ENCODE results near the gene PVALEF. TPM values are rescaled to one million over a fixed set of nuclear protein-coding genes. Genes with fewer than 3 reads are reported as not detected.

PVALEF gene
- total RNA-seq, 1 experiment from 2014 or later: not detected

GRCh38 chr17:81132197-81132540 is 33.1 kb upstream of the PVALEF start:
- Histone ChIP-seq H4K91ac (ENCODE audit: insufficient read length, low read depth, low read length) (no peak overlapping the region), H3K4me2 (ENCODE audit: insufficient read depth, insufficient read length, low read length) (no peak overlapping the region), H3K23ac (ENCODE audit: insufficient read length, low read depth, low read length) (no peak overlapping the region), H3K27ac (ENCODE audit: insufficient read length, low read depth, low read length) (no peak overlapping the region), H4K5ac (ENCODE audit: insufficient read length, low read depth, low read length) (no peak overlapping the region), H3K9ac (ENCODE audit: extremely low read depth, insufficient read length, low read length) (no peak overlapping the region), H3K14ac (ENCODE audit: insufficient read depth, low read length) (no peak overlapping the region), H3K27me3 (ENCODE audit: insufficient read depth, low read length) (no peaks in the 10 kb centered on the region), H4K20me1 (ENCODE audit: control insufficient read depth, insufficient read depth, insufficient read length) (no peaks in the 10 kb centered on the region), H2BK20ac (ENCODE audit: low read depth, low read length, poor library complexity, severe bottlenecking) (no peak overlapping the region), H3K56ac (ENCODE audit: insufficient read length, low read depth, low read length) (no peak overlapping the region), H4K8ac (replicated peaks; ENCODE audit: insufficient read length, low read depth, low read length) (no peak overlapping the region), H2BK12ac (ENCODE audit: insufficient read length, low read depth, low read length) (no peak overlapping the region), H3K4ac (ENCODE audit: low read depth, low read length) (no peak overlapping the region), H3K18ac (ENCODE audit: insufficient read length, low read depth, low read length) (no peak overlapping the region), H2BK15ac (ENCODE audit: low read depth, low read length) (no peak overlapping the region), H3K4me1 (ENCODE audit: insufficient read depth, low read length) (no peaks in the 10 kb centered on the region), H3K23me2 (ENCODE audit: insufficient read length, low read depth, low read length, poor library complexity, severe bottlenecking) (no peaks in the 10 kb centered on the region), H2AFZ (ENCODE audit: low read length) (no peak overlapping the region), H2BK5ac (ENCODE audit: insufficient read length, low read length) (no peak overlapping the region), H3T11ph (ENCODE audit: low read length) (no peak overlapping the region), H3K79me1 (ENCODE audit: insufficient read depth, low read depth, low read length, poor library complexity, severe bottlenecking) (no peaks in the 10 kb centered on the region), H3K79me2 (ENCODE audit: insufficient read depth, low read length) (no peaks in the 10 kb centered on the region), H2BK120ac (ENCODE audit: low read depth, low read length, poor library complexity, severe bottlenecking) (no peak overlapping the region), H2AK5ac (ENCODE audit: insufficient read length, low read length) (no peak overlapping the region), H3K9me3 (ENCODE audit: control insufficient read depth, low read depth, low read length) (no peaks in the 10 kb centered on the region)
- no peak overlapping the region for H3K27ac Mint-ChIP-seq
- no peak overlapping the region for H3K4me3 Mint-ChIP-seq
- peaks cover 0 to 10% of the 10 kb centered on the region in 2 experiments; a peak in 2 of 4 replicates for H3K4me1 Mint-ChIP-seq
- no peaks in the 10 kb centered on the region for H3K9me3 Mint-ChIP-seq
- TF ChIP-seq CTCF (conservative IDR thresholded peaks at IDR 0.05): no peak
- H3K36me3 Mint-ChIP-seq (ENCODE audit: insufficient read depth in 1 of 3, low read depth in 3 of 3): no peaks in the 10 kb centered on the region
- WGBS (ENCODE audit: extremely low coverage, insufficient read length, low lambda C conversion rate): no CpG with 5 or more reads among the region's 11 CpGs
- no peak for DNase-seq
- H3K27me3 Mint-ChIP-seq (ENCODE audit: low read depth): no peaks in the 10 kb centered on the region

Measured in H9 (cell line).